Stimulated activated CD4-positive, alpha-beta T cell treated with anti-CD3 and anti-CD28 coated beads, Interleukin-12 subunit alpha, Interleukin-12 subunit beta, amount 100 ng/mL, for 4 hours (primary cell): ENCODE results near the gene DOCK1.

Source experiments
- DNase-seq: peaks from one replicate; pipeline ENCODE4 v3.0.0-alpha.2; 2020

DOCK1 gene

DNA sequence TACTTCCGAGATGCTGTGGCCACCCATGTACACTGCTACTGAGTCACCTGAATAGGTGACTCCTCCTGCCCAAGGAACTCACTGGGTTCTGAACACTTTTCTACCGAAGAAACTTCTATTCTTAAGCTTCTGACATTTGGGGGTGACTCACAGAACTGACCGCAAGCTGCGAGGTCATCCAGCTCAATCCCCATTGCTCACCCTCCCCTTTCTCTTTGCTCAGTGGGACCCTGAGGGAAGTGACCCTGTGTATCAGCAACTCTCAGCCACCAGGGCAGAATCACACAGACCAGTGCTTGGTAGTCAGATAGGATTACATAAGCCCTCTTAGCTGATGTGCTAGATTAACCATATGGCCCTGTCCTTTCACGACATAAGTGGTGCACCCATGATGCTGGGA, 244.9 kb downstream of the DOCK1 start:
- no peak for DNase-seq

DNA sequence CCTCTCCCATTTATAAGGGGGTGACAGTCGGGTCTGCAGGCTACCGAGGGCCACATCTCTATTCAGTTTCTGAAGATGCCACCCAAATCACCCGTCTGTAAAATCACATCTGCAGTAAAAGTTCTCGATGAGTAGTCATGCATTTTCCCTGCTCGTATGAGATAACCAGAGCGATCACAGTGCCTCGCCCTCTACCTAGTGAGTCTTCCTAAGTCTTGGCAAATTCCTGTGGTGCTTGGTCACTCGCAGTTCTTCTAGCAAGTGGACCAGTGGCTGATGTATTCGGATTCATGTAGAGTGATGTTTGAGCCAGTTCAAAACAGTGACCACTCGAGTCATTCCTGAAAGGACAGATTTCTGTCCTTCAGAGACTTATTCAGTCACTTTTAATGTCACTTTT, 246.3 kb downstream of the DOCK1 start:
- no peak for DNase-seq

DNA sequence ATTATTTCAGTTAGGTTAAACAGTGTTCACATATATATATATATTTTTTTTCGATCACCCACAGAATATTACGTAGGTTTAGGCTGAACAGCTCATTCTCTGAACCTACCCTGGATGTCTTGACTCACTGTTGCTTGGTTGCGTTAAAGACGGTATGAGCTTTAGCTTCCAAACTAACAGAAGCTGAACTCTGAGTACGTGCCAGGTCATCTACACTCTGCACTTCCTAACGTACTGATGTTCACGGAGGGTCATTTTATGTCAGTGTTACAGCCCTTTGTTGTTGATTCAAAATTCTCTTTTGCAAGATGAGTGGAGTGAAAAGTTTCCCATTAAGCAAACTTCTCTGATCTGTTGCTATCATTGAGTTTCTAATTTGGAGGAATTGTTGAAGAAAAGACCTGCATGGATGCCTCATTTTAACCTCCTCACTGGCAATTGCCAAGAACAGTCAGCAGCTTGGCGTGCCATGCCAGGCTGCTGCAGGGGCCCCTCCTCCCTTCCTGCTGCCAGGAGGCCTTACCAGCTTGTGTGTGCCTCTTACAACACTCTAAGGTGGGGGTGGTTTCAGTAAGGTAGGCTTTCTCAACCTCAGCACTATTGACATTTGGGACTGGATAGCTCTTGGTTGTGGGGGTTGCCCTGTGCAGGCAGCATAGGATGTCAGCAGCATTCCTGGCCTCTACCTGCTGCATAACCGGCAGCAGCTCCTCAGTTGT, 246.9 kb downstream of the DOCK1 start:
- DNase-seq = no peak

DNA sequence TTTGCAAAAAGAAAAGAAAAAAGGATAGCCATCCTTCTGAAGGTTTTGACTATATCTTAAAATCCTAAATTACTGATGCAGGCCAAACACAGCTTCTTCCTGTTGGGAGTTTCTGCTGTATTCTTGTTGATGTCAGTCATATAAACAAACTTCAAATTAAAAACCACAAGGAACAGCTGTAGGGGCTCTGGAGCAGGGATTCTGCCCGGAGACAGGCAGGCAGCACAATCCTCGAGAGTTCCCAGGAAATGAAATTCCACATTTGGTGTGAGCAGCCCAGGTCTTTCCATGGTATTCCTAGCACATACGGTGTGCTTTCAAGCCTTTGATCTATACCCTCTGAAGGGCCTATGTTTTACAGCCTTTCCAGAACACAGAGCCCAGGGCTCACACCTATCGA, 248.0 kb downstream of the DOCK1 start:
- no peak for DNase-seq

DNA sequence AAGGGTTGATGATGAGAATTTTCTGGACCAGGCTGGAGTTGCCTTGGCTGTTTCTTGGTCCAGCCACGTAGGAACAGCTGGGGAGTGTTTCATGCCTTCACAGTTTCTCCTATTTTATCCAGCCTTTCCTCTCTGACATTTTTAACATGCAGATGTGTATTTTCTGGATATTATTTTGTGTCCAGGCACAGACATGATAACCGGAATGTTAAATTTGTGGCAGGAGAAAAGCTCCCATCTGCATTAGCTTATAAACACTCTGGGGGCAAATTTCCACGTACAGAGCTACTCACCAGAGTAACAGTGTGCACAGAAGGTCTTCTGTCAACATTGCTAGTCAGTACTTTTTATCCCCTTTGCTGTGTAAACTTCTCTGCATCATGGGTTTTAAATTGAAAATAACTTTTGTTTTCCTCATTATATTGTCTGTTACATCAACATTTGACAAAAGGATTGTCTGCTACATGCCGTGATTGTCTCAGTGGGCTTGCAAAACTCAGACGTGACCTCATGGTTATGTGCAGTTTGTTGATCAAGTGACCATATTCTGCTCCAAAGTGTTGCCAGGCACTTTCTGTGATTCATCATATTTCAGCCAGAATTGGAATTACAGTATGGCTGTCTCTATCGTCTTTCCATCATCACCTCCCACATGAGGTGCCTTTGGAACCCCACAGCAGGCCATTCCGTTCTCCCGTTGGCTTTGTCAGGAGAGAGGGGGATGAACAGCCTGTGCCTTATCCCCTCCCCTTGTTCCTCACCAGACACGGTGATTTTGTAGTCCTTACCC, 249.8 kb downstream of the DOCK1 start:
- no peak for DNase-seq

DNA sequence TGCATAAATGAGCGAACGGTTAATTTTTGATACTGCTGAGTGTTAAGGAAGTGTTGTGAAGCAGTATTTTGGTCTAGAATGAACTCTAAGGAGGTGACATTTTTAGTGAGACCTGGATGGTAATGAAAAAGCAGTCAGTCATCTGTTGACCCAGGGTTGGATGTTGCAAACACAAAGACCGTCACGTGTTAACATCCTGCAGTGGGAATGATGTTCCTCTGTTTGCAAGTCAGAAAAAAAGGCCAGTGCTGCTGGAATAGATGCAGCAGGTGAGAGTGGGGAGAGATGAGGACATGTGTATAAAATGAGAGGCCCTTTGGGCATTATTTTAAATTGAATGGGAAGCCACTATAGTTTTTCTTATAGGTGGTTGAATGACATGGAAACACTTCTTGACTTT, 251.9 kb downstream of the DOCK1 start:
- no peak for DNase-seq

DNA sequence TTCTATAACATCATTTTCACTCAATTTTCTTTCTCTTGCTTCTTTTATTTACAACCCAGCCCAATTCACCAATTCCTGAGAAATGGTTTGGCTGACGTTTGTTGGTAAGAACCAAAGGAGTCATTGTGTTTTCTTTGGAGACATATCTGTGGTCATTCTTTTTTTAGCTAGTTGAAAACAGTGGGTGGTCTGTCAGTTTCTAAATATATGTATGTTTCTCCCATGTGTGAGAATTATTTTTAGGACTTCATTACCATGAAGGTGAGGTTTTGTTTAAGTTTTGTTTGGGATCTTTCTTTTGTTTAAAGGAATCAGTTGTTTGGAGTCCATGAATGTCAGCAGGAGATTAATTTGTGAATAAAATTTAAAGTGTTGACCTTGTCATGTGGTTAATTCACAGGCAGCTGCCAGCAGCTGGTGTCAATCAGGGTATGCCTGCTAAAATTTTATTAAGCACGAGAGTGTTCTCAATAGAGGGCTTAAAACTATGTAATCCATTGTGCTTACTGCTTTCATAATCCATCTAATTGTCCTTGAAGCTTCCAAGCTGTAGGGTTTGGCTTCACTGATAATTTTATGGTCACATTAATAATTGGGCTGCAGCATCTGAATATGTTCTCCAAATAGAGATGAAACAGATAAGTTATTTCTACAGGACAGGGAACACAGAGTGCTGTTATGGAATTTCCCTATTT, 252.4 kb downstream of the DOCK1 start:
- no peak for DNase-seq

DNA sequence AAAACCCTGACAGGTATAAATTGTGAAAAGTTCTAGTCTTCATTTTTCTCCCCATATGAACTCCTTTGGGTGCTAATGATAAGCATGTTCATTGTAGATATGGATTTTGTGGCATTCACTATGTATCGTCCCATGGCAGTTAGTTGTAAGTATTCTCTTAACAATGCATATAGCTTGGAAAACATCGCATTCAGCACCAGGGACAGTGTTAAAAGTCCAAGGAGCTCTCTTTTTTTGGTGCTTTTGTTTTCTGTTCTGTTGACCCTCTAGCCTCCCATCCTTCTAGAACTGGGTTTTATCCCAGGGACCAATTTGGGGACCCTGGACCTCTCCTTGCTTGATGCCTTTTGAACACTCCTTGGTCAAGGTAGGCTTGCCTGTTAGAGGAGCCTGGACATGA, 253.4 kb downstream of the DOCK1 start:
- no peak for DNase-seq

DNA sequence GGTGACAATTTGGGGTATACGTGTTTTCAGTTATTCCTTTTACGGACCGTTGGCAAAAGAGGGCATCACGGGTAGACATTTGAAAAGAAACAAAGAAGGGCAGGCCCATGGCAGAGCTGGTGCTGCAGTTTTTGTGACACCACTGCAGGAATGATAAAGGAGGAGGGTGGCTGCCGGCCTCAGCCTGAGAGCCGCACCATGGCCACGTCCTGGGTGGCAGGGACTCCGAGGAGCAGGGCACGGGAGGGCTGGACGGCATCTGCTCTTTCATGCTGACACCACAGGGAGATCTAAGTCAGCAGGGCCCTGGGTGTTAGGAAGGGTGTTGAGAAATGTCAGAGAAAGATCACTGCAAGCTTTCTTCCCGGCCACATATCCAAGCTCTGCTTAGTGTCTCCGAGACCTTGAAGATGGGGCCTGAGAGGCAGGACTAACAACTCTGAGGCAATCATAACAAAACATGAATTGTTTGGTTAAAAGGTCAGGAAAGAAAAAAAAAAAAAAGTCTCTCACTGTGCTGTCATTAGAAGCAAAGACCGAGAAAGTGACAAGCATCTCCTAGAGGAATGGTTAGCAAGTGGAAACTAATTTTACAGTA, 254.5 kb downstream of the DOCK1 start:
- DNase-seq = no peak

DNA sequence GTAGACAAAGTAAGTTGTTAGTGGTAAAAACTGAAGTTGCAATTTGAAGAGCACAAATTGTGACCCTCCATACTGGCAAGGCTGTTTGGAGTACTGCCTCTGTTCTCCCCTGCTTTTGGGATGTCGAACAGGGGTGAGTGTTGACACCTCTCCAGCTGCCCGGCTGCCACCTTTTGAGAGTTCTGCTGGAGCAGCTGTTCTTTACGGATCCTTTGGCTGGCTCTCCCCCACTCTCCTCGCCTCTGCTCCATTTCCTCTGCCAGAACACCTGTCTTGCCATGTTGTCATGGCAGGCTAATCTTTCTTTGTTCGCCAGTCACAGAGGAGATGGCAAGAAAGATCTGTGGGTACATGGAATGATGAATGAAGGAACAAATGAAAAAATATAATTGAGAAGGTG, 256.3 kb downstream of the DOCK1 start:
- DNase-seq = no peak

DNA sequence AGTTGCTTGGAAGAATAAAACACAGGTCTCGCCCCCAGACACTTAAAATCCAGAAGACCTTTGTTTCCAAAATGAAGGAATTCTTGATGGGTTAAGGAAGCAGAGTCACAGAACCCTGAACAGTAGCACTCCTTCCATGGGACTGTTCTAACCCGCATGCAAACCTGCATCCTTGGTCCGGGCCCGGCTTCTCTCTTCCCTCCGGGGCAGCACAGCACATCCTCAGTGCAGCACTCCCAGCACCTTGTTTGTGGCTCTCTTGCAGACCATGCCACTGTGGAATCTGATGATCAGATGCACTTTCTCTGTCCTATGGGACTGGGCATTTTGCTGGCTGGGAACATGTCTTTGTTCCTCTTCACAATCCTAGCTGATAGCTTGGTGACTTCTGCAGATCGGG, 257.6 kb downstream of the DOCK1 start:
- DNase-seq = no peak

DNA sequence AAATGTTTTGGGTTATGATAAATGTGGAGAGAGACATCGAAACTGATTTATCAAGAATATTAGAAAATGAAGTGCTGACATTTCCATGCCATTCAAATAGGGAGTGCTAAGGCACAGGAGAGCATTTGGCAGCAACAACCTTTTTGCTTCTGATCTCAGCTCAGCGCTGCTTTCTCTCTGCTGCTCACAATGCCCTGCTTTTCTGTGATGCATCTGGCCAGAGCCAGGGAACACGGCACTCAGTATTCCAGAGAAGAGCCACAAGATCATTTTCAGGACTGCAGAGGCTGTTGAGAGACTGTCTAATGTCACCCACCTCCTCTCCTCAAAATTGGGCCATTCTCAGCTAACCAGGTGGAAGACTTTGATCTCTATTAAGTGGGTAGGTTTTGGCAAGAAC, 263.0 kb downstream of the DOCK1 start:
- DNase-seq = no peak

DNA sequence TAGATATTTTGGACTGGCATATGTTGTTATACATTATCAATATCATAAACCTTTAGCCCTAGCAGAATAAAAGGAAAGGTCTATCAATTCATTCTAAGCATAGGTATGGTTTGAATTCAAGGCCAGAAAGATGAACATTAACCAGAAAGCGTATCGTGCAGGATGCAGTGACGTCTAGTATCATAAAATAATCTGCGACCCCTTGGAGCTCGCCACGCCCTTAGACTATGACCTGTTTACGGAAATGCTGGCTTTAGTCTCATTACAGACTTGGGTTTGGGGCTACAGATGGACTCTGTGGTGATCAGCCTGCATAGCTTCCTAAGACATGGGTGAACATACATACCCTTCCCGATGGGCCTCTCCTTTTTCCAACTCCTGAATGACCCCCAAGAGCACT, 269.6 kb downstream of the DOCK1 start:
- no peak for DNase-seq

DNA sequence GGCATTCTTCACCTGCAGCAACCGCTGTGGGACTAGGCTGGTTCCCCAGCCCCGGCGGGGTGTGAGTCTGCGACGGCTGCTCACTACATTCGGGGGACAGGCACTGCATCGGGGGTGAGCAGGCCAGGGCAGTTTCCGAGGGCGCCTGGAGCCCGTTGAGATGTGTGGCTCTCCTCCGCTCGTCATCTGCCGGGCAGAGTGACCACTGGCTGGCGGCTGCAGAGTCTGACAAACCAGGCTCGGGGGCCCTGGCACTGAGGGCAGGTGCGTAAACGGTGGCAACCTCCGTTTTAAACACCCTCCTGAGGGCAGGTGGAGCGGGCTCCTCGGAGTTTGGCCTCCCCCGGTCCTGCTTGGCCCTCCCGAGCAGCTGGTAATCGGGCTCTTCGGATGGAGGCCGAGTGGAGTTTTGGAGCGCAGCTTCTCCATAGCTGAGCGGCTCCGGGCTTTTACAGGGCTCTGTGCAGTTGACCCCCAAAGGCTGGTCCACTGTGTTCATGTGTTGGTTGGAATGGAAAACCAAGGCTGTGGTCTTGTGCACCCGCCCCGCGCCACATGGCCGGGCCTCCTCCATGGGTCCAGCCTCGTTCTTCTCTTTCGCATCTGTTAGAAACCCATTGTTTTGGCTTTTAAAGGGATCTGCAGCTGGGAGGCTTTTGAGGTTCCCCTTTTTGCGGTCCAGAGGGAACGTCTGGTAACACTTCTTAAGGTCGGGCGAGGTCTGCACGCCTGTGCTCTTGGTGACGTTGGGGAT, 270.3 kb downstream of the DOCK1 start:
- no peak for DNase-seq

DNA sequence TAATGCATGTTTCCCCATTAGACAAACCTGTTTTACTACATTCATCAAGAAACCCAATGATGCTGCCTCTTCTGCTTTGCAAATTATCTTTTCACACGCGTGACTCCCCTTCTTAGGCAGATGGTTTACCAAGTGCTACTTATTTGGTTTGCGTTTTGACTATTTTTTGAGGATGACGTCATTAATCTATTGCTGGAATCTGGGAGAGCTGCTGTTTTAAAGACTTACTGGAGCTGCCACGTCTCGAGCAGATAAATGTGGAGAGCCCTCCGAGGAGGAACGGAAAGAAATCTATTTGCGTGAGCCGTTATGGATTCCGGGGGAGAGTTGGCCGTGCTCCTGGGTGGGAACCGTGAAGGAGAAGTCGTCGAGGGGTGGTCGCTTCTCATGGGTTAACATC, 271.4 kb downstream of the DOCK1 start:
- no peak for DNase-seq

DNA sequence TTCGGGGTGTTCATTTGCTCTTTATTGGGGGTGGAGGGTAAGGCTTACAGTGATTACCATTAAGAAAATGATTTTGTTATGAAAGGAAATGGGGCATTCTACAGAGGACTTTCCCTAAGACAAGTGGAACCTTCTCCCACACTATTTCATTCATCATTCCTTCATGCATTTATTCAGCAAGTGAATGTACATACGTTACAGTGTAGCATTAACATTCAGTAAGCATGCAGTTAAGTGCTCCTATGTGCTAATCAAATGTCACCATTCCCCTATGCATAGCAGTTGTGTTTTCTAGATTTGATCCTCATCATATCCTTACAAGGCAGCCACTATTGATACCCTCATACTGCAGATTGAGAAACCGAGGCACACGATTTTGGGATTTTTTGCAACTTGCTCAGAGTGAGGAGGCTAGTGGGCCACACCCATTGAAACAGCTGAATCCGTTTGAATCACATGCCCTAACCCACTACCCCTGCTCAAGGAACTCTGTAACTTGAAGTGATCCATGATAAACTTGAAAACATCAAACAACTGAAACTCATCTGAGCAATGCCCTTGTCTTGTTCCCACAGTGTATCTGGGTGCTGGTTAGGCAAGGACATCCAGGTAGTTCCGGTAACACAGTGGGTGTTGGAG, 274.5 kb downstream of the DOCK1 start:
- DNase-seq = no peak

DNA sequence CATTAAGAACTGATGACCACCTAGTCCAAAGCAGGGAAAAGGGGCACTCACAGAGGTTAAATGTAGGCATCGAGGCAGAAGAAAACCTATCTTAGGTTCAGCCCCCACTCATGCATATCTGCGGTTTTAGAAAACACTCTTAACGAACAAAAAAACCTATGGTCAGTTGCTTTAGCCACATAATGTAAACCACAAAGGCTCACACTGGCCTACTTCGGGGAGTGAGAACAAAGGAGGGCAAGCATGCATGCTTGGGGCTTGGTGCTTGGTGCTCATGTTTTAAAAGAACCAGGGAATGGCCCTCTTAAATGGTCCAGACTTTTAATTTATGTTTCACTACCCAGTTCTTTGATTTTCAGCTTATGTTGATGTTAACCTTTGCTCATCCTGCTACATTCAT, 276.9 kb downstream of the DOCK1 start:
- no peak for DNase-seq

DNA sequence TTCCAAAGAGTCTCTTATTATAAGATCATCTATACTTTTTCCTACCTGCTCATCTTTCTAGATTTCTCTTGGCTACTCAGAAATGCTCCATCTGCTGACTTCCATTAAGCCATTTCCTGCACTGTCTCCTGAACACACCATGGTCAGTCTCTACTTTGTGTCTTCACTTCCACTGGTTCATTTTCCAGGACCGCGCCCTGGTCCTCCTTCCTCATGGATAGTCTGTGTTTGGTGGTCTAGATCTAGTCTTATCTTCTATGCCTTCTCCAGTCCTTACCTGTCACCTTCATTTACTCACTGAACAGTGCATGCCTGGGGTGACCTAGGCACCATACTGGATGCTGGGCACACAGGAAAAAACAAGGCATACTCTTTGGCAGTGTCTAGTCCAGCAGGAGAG, 279.4 kb downstream of the DOCK1 start:
- DNase-seq = no peak

DNA sequence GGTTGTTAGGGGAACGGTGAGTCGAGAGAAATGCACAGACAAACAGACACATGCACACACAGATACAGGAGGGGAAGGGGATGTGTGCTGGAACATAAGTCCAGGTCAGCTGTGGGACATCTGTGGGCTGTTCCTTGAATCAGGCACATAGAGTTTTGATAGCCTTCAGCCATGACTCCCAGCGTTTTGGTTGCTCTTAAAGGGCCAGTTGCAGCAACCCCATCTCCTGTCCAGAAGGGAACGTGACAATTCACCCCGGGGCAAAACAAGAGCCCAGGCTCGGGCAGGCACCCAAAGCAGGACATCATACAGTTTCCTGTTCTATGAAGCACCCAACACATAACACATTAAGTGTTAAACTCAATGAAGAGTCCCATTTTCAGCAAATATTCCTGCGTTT, 281.6 kb downstream of the DOCK1 start:
- DNase-seq = no peak

DNA sequence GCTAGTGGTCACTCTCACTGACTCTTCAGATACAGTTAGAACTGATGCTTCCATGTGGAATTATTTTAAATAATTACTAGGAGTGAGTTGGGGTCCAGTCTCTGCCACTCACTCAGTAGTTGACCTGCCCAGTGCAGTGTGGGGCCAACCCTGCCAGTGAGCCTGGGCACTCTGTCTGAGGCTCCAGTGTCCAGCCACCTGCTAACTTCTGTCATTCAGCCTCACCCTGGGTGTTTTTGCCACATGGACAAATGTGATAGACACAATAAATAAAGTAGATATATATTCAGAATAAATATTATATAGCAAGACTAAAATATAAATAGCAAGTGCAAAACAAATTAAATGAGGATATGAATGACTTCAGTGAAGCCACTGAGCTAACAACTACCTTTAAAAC, 284.0 kb downstream of the DOCK1 start:
- no peak for DNase-seq

DNA sequence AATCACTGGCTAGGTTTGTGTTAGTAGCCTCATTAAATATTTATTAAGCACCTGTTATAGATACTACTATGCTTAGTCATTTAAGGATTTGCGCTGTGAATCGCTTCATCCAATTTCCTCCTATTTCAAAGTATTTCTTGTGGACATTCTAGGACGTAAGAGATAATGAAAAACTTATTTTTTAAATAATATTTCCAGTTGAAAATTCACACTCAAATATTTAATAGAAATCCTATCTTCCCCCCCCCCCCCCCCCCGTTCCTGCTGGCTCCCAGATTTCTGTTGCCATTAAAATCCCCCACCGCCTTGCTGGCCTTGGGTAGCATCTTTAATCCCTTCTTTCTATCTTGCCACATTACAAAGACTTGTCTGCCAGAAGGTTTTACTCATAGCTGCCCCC, 285.2 kb downstream of the DOCK1 start:
- DNase-seq = no peak

DNA sequence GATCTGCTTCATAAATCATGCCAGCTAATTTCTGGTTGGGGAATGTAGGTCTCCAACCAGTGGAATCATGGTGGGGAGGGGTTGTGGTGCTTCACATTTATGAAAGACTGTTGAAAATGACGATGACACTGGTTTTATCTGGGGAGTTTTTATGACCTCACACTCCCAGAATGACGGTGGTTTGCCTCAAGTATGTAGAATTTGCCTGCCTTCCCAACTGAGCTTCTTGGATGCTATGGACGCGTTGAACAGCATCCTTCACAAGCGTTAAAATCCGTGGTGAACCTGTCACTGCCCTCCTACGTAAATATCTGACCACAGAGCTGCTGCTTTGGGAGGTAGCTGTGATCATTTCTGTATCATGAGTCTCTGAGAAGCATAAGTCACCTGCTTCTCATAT, 287.9 kb downstream of the DOCK1 start:
- no peak for DNase-seq

DNA sequence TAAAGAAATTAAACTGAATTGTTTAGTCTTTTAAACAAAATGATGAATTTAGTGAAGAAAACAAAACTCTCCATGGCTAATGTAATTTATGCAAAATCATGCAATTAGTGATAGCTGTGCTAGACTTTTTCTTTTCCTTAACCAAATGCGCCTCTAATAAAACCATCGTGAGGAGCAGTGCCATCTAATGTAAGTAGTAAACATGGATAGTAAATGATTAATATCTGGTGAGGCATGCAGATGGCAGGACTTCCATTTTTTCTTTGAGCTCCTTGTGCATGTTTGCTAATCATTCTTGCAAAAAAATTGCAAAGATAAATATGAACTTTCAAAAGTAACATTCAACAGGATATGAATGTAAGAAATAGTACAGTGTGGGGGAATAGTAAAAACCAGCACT, 288.9 kb downstream of the DOCK1 start:
- DNase-seq = no peak
